Right hindlimb (tissue), 1 donor: ENCODE results near the gene SMTN.
"Not testable (repeated sequence)": the region's sequence is repeated elsewhere in the genome, so short reads cannot be mapped to it uniquely, and the experiment has no call there.

ENCODE experiments used
- DNase-seq: peaks from one replicate; pipeline ENCODE4 v3.0.0-alpha.2; 2018

Gene SMTN

DNA sequence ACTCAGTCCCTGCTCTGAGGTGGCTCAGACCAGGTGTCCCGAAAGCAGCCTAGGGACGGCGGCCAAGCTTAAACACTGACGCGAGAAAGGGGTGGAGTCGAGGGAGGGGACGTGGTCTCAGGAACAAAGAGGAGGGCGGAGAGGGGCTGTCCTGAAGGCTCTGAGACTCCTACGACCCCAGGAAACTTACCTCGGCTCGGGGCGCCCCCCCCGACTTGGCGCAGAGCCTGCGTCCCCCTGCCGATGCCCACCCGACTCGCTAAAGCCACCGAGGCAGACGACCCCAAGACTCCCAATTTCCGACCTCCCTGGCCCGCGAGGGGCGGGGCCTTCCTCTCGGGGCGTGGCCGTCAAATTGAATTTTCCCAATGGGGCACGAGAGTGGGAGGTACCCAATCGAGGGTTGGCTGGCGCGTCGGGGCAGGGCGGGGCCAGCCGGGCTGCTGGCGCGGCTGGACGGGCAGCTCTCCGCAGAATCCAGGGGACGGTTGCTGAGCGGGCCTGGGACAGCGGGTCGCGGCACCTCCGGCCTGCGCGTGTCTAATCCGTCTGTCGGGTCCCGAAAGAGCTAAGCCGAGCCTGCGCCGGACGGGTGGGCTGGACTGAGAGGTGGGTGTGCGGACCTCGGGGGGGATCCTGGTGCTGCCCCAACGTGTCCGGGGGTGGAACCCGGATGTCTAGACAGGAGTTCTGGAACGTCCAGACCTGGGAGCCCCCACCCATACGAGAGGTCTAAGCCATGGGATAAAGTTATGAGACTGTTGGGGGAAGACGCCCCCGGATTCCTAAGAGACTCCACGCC is at the start of gene SMTN:
TSS of gene SMTN (plus strand) at position 471 of the 802 bp plus-strand sequence. CDS start 1,941 bp downstream, outside the sequence.
- DNase-seq: peak; percentile 96

DNA sequence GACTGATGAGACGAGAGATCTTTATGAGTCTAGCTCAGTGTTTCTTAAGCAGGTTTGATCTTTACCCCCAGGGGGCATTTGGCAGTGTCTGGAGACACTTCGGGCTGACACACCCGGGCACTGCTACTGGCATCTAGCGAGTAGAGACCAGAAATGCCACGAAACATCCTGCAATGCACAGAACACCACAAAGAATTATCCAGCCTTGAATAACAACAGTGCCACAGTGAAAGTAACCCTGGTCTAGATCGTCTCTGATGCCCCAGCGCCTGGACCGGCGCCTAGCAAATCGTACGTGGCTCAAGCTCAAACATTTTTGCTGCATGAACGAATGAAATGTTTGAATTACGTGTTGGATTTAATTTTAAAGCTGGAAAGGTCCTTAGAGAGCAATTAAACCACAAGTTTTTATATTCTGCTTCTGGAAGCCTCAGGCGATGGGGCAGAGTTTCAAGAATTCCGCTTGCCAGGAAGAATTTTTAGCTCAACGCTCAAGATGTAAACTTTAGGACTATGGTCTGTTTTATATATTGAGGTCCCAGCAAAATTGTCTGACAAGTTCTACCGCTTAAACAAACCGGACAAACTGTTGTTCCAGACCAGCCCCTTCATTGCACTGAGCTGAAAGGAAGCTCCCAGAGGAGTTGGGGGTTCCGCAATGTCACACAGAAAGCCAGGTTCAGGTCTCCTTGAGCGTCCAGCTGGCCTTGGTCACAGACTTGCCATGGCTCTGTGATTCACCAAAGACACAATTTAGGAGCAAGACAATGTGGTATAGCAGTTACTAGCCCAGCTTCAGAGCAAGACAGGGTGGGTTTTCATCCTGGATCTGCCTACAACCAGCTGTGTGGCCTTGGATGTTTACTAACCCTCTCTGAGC is 44.2 kb upstream of the SMTN start:
- DNase-seq: peak; percentile 86

DNA sequence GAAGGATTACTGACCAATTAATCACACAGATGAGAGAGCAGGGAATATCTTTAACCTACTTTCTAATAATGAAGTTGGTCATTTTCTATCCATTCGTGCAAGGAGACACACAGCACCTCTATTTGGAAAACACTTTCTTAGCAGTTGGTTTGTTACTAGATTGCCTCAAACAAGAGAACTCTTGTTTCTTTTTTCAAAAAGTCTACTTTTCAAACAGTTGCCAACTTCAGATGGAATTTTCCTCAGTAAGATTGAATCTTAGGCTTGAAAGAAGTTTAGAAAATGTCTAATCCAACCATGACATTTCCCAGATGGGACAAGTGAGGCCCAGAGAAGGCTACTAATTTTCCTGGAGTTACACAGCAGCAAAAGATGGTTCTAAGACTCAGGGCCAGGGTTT is 42.4 kb upstream of the SMTN start:
- DNase-seq: no peak

DNA sequence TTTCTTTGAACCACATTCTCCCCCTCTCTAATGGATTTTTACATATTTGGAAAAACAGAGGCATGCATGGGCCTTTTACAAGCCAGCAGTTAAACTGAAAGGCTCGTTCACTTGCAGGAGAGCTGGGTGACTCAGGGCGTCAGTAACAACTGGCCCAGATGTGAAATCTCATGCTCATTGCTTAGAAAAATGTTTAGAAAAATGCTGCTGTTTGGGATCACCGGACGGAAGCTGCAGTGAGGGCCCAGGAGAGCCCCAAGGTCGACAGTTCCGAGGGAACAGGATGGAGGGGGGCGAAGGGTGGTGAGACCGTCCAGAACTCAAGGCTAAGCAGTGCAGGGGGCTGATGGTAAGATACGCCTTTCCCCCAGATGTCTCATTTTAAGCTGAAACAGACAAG is 41.7 kb upstream of the SMTN start:
- DNase-seq: peak; percentile 79

DNA sequence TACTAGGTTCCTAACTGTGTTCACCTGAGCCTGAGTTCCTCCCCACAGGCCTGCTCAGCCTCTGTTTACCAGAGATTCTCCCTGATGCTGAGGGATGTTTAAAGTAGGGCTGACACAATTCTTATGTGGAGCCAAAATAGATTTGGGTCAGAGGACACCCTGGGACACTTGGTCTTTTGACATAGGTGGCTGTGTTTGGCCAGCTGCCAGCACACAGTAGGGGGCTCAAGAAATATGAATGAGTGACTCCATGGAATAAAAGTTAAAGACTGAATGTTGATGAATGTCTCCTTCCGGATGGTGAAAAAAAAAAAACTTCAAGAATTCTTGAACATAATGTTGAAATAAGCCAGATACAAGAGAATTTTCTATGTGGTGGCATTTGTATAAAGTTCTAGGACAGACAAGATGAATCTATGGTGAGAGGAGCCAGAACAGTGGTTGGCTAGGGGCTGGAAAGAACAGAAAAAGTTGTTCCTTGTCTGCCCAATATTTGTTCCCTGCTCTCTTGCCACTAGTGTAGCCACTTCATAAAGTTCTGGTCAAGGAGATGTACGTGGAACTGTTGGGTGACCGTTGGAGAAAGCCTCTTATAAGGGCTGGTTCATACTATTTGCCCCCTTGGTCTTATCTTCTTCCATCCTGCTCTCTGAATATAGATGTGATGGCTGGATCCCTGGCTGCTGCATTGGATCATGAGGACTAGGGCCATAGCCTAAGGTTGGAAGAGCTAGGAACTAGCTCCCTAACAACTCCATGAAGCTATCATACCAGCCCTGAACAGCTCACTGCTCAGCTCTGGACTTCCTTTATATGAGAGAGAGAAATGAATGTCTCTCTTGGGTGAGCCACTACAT is 40.3 kb upstream of the SMTN start:
- DNase-seq: no peak

DNA sequence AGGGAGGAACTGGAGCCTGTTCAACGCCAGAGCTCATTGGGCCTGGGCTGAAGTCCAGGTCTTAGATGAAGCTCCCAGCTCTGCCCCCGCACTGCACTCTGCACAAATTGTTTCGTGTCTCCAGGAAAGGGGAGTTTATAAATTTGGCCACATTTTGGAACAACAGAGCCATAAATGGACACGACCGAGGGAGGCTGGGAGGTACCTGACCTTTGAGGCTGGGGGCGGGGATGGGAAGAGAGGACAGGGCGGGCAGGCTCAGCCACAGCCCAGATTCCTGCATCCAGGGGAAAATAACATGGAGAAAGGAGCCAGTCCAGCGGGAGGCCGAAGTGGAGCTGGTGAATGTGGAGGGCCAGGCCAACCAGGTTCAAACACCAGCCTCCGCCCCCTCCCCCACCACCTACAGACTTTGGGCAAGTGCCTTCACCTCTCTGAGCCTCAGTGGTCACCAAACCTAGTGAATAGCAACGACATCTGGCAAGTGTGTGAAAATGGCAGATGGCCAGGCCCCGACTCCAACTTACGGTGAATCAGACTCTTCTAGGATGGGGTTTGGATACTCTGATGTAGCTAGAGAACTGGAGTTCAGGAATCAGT is 36.8 kb upstream of the SMTN start:
- peak; percentile 68 for DNase-seq

DNA sequence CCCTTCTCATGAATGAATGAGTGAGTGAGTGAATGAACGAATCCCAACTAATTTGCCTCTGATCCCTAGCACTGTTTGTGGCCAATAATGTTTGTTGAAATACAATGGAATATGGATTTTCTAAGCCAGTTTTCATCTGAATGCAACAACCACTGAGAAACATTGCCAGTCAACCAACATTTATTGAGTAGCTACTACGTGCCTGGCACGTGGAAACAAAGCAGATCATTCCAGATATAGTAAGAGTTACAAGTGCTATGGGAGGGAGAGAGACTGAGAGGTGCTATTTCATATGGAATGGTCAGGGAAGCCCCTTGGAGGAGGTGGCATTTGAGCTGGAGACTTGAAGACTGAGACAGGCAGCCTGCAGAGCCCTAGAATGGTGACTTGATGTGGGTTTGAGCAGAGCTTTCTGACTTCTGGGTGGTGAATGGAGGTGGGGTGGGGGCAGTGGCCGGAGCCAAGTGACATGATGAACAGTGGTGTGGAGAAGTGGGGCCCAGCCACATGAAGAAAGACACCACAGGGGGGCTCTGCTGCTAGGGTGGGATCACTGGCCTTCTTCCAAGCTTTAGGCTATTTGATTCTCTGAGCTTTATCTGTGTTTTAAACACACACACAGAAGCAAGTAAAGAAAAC is 35.1 kb upstream of the SMTN start:
- DNase-seq: no peak

DNA sequence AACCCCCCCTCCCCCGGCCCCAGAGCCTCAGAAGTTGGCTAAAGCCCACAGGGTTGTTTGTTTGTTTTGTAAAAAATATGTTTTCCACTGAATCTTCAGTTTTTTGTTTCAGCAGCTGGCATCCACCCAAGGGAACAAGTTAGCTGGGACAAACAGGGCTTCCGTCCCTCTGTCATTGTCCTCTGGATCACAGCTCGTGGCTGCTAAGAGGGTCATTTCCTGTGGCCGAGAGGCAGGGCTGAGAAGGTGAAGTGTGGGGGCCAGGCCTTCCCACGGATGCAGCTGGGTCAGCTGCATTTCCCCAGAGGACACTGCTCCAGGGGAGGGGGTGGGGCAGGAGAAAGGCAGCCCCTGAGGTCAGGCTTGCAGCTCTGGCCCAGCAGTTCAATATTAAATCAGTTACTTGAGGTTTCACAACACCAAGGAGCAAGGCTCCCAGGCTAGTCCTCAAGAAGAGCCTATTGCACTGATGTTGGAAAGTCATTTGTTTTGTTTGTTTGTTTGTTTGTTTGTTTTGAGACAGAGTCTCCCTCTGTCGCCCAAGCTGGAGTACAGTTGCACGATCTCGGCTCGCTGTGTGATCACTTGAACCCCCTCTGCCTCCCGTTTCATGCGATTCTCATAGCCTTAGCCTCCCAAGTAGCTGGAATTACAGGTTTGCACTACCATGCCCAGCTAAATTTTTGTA is 34.4 kb upstream of the SMTN start:
- peak; percentile 67 for DNase-seq

DNA sequence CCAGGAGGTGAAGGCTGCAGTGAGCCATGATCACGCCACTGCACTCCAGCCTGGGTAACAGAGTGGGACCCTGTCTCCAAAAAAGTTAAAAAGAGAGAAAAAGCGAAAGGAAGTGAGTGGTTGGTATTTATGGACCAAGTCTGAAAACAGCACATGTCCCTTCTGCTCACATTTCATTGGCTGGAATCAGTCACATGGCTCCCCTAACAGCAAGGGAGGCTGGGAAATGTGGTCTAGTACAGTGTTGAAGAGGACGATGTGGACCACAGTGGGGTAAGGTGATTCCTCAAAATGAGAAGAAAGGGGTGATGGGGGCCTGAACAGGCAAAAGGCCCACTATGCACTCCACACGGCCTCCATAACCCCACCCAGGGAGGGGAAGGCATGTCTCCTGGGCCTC is 32.5 kb upstream of the SMTN start:
- no peak for DNase-seq

GRCh38 chr22:31049815-31050420 is 31.2 kb upstream of the SMTN start:
- DNase-seq: no peak

DNA sequence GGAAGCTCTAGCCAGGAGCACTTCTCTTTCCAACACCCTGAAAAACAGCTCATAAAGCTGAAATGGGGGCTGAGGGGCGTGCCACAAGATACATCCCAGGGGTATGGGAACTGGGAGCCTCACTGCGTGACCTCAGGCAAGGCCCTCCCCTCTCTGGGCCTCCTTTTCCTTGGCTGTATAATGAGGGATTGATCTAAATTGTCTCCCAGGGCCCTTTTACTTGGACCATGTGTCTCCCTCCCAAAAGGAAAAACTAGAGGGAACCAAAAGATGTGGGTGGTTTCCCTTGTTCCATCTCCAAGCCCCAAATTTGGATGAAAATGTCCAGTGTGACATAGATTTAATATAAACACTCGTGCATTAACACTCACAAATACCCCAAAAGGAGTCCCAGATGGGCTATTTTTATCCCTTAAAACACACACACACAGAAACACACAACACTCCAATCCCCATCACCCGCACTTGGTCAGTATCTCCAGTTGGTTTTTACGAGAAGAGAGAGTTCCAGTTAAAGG is 25.9 kb upstream of the SMTN start:
- peak; percentile 49 for DNase-seq

- peak; percentile 91 for DNase-seq
Measured at GRCh38 chr22:31055635-31056159, 25.4 kb upstream of the SMTN start.

- DNase-seq: no peak
Measured at GRCh38 chr22:31056986-31057599, 24.0 kb upstream of the SMTN start.

DNA sequence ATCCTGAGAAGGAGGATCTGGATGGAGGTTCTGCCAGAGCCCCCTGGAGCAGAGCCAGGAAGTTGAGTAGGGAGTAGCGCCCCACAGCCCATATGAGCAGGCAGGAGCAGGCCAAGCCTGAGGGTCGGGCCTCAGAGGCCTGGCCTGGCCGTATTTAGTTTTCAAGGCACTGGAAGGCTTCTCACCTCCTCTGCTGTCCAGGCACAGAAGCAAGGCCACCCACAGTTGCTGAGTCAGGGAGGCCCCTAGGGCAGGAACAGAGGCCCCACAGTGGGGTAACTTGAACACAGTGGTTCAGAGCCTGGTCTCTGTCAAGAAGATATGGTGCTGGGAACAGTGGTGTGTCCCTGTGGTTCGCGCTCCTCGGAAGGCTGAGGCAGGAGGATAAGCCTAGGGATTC is 21.5 kb upstream of the SMTN start:
- DNase-seq: not testable (repeated sequence)

DNA sequence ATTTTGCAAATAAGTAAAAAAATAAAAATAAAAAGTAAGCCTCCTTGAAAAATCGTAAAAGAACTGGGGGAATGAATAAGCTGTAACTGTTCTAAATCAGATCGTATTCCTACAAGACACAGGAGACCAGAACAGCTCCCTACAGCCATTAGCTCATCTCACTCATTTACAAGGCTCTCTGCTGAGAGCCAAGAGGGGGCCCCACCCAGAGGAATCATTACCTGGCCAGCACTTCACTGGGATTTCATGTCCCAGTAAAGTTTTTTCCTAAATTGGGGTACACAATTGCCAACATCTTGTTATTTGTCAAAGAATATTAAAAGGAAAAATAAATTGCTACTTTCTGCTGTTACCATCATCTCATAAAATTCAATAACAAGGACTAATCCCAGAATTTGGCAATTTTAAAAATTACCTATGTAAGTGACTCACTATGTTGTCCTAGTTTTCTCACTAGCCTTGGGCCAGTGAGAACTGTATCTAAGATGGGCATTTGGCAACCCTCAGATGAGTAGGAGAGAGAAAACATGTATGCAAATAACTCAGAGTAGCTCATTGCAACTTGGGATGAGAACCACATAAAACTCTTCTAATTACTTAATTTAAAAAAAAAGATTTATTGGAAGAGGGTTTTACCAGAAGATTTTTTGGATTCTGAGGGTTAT is 18.4 kb upstream of the SMTN start:
- no peak for DNase-seq

DNA sequence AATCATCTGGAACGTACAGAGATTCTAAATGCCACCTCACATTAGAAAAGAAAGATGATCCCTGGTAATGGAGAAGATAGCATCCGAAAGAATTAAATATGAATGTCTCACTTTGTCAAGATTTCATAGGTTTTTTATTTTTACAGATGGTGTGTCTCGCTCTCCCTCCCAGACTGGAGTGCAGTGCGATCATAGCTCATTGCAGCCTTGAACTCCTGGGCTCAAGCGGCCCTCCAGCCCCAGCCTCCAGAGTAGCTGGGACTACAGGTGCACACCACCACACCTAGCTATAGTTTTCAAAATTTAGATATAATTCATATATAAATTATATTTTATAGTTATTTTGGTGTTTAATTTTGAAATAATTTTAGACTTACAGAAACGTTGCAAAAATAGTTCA is 16.7 kb upstream of the SMTN start:
- DNase-seq: no peak

- DNase-seq: no peak
Measured at GRCh38 chr22:31068970-31069369, 12.1 kb upstream of the SMTN start.

DNA sequence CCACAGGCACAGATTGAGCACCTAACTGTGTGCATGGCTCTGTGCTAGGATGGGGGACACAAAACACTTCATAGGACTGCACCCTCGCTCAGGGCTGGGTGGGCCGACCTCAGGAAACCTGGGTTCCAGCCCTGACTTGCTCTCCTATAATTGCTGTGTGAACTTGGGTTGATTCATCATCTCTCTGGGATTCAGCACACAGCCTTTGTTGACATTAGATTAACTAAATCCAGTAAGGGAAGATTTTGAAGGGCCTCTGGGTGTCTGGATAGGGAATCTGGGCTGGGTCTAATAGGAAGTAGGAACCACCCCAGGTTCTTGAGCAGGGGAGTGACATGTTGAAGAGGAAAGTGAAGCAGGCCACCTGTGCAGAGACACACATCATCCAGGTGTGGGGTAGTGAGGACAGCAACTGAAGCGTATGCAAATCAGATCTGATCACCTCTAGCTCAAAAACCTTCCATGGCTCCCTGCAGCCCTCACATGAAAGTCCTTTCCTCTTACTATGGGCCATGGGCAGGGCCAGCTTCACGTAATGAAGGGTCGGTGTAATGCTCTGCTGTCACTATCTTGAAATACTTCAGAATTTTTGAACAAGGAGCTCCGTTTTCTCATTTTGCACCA is 11.3 kb upstream of the SMTN start:
- DNase-seq: not testable (repeated sequence)

DNA sequence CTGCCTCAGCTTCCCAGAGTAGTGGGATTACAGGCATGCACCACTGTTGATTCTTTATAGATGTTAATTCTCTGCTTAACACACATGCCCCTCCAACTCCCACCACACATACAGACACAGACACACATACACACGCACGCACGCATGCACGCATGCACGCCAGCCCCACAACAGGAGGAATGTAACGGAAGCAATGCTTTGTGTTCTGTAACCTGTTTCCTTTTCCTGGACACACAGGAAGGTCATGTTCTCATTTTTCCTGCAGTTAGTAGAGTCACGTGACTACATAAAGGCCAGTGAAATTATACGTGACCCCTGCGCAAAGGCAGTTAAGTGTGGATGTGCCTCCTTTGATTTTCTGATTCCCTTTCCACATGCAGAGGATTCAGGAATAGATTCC is 8.0 kb upstream of the SMTN start:
- not testable (repeated sequence) for DNase-seq
